ENCODE results near the gene HIRA.

- no peak for TF ChIP-seq CTCF (IDR thresholded peaks at IDR 0.05; ENCODE audit: control extremely low read depth in 1 of 3, insufficient read depth in 1 of 3, low read depth in 1 of 3, low read length in 3 of 3)
- no peak for TF ChIP-seq CHD2 (IDR thresholded peaks at IDR 0.05; ENCODE audit: low read length)
- TF ChIP-seq JUND (IDR thresholded peaks at IDR 0.05; ENCODE audit: low read length), result no peak
- TF ChIP-seq CEBPB (IDR thresholded peaks at IDR 0.05; ENCODE audit: low read depth, low read length), result no peak
Measured at GRCh38 chr22:19460036-19460435, 28.5 kb upstream of the HIRA start.
